ENCODE data around the gene ZNF366. TPM values are rescaled to one million over a fixed set of nuclear protein-coding genes. Genes with fewer than 3 reads are reported as not detected.

Gene ZNF366
- total and polyA plus RNA-seq, 2 of the 13 experiments (the other 11 are each of a cell fraction or from before 2014, with no cell fraction given) = not detected

DNA sequence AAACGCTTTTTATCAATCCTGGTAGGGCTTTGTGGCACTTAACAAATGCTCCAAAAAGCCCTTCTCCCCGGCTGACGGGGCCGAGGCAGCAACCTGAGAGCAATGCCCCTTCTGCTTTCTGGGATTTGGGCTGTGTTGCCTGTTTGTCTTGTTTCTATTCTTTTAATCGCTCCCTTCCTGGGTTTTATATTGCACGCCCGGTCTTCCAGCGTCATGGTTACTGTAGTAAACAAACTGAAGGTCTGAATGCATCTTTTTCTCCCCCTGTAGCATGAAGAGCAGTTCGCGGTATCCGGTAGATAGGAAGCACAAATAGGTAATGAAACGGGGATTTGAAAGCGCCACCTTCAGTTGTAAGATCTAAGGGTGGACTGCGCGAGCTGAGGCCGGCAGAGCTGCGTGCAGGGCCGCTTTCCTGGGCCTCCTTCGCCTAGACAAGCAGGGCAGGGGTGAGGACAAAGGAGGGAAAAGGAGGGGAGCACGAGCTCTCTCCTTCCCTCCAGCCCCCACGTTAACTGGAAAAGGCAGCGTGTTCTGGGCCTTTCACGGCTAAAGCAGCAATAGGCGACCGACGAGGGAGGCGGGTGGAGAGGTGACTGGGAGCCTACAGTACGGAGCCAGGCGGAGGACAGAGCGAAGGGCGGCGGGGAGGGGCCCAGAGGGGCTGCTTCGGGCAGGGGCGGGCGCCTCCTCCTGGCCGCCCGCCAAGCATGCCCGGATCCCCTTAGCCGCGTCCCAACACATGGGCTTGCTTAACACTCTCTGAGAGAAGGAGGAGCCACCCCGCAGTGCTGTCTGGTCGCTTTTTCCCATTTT, 49.3 kb upstream of the ZNF366 start (continued):
- TF ChIP-seq, protein P1, sequence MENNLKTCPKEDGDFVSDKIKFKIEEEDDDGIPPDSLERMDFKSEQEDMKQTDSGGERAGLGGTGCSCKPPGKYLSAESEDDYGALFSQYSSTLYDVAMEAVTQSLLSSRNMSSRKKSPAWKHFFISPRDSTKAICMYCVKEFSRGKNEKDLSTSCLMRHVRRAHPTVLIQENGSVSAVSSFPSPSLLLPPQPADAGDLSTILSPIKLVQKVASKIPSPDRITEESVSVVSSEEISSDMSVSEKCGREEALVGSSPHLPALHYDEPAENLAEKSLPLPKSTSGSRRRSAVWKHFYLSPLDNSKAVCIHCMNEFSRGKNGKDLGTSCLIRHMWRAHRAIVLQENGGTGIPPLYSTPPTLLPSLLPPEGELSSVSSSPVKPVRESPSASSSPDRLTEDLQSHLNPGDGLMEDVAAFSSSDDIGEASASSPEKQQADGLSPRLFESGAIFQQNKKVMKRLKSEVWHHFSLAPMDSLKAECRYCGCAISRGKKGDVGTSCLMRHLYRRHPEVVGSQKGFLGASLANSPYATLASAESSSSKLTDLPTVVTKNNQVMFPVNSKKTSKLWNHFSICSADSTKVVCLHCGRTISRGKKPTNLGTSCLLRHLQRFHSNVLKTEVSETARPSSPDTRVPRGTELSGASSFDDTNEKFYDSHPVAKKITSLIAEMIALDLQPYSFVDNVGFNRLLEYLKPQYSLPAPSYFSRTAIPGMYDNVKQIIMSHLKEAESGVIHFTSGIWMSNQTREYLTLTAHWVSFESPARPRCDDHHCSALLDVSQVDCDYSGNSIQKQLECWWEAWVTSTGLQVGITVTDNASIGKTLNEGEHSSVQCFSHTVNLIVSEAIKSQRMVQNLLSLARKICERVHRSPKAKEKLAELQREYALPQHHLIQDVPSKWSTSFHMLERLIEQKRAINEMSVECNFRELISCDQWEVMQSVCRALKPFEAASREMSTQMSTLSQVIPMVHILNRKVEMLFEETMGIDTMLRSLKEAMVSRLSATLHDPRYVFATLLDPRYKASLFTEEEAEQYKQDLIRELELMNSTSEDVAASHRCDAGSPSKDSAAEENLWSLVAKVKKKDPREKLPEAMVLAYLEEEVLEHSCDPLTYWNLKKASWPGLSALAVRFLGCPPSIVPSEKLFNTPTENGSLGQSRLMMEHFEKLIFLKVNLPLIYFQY (CRISPR knock-in tag; IDR thresholded peaks at IDR 0.05; ENCODE audit: borderline replicate concordance) = no peak
- TF ChIP-seq ELF4 (CRISPR knock-in tag; IDR thresholded peaks at IDR 0.05; ENCODE audit: borderline replicate concordance) = no peak
- no peak for TF ChIP-seq ZNF484 (CRISPR knock-in tag; IDR thresholded peaks at IDR 0.05; ENCODE audit: borderline replicate concordance, low read depth)
- peak; percentile 61 for TF ChIP-seq ZFP36 (IDR thresholded peaks at IDR 0.05; ENCODE audit: borderline replicate concordance, low read depth, low read length, partially characterized antibody)
- no peak for TF ChIP-seq GPBP1L1 (CRISPR knock-in tag; IDR thresholded peaks at IDR 0.05)
- no peak for TF ChIP-seq ZEB1 (IDR thresholded peaks at IDR 0.05; ENCODE audit: insufficient replicate concordance, low read depth)
- no peak for TF ChIP-seq SOX6 (IDR thresholded peaks at IDR 0.05)
- TF ChIP-seq SOX6 (CRISPR knock-in tag; IDR thresholded peaks at IDR 0.05) = 0 out of 2 replicates have a peak, but pooled peaks have one; percentile 27
- no peak for TF ChIP-seq MAFF (IDR thresholded peaks at IDR 0.05; ENCODE audit: low read depth, low read length)
- 0 out of 2 replicates have a peak, but pooled peaks have one; percentile 41 for TF ChIP-seq ZNF605 (CRISPR knock-in tag; IDR thresholded peaks at IDR 0.05)
- TF ChIP-seq ZMYM4 (CRISPR knock-in tag; IDR thresholded peaks at IDR 0.05) = peak; percentile 41; the same call in 1 of the 2 replicates
- no peak for TF ChIP-seq IKZF1 (IDR thresholded peaks at IDR 0.05)
- TF ChIP-seq CHCHD3 (CRISPR knock-in tag; IDR thresholded peaks at IDR 0.05) = no peak
- TF ChIP-seq MYC (CRISPR knock-in tag; IDR thresholded peaks at IDR 0.05; ENCODE audit: borderline replicate concordance) = peak; percentile 33; the same call in 1 of the 2 replicates
- TF ChIP-seq, protein P2, sequence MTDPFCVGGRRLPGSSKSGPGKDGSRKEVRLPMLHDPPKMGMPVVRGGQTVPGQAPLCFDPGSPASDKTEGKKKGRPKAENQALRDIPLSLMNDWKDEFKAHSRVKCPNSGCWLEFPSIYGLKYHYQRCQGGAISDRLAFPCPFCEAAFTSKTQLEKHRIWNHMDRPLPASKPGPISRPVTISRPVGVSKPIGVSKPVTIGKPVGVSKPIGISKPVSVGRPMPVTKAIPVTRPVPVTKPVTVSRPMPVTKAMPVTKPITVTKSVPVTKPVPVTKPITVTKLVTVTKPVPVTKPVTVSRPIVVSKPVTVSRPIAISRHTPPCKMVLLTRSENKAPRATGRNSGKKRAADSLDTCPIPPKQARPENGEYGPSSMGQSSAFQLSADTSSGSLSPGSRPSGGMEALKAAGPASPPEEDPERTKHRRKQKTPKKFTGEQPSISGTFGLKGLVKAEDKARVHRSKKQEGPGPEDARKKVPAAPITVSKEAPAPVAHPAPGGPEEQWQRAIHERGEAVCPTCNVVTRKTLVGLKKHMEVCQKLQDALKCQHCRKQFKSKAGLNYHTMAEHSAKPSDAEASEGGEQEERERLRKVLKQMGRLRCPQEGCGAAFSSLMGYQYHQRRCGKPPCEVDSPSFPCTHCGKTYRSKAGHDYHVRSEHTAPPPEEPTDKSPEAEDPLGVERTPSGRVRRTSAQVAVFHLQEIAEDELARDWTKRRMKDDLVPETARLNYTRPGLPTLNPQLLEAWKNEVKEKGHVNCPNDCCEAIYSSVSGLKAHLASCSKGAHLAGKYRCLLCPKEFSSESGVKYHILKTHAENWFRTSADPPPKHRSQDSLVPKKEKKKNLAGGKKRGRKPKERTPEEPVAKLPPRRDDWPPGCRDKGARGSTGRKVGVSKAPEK (CRISPR knock-in tag; IDR thresholded peaks at IDR 0.05; ENCODE audit: borderline replicate concordance) = no peak
- TF ChIP-seq FOXA3 (CRISPR knock-in tag; IDR thresholded peaks at IDR 0.05) = no peak
- no peak for TF ChIP-seq DDIT3 (CRISPR knock-in tag; IDR thresholded peaks at IDR 0.05)
- TF ChIP-seq, protein P3, sequence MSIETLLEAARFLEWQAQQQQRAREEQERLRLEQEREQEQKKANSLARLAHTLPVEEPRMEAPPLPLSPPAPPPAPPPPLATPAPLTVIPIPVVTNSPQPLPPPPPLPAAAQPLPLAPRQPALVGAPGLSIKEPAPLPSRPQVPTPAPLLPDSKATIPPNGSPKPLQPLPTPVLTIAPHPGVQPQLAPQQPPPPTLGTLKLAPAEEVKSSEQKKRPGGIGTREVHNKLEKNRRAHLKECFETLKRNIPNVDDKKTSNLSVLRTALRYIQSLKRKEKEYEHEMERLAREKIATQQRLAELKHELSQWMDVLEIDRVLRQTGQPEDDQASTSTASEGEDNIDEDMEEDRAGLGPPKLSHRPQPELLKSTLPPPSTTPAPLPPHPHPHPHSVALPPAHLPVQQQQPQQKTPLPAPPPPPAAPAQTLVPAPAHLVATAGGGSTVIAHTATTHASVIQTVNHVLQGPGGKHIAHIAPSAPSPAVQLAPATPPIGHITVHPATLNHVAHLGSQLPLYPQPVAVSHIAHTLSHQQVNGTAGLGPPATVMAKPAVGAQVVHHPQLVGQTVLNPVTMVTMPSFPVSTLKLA (IDR thresholded peaks at IDR 0.05) = no peak
- no peak for TF ChIP-seq AKAP8 (CRISPR knock-in tag; IDR thresholded peaks at IDR 0.05)
- no peak for TF ChIP-seq HMGA1 (CRISPR knock-in tag; conservative IDR thresholded peaks at IDR 0.05)

Measured in HepG2 (cell line).